Neural cell (in vitro differentiated cells): ENCODE results near the gene TJP1. TPM values are rescaled to one million over a fixed set of nuclear protein-coding genes. Genes with fewer than 3 reads are reported as not detected.

ENCODE experiments used
- H2AFZ ChIP-seq: fragments of 200-600, 300-800 bp; sonication (generic), shearing (Covaris generic); 2 replicates; pipeline ENCODE4 v1.6.0; 2014; ENCODE audit warnings: low read depth, mild to moderate bottlenecking, antibody characterized with exemption, low read length, moderate library complexity
- H3F3A ChIP-seq: fragments of 200-600 bp; shearing (Covaris generic); 2 replicates; pipeline ENCODE4 v1.6.1; 2016; ENCODE audit warnings: mild to moderate bottlenecking, moderate library complexity, mixed read lengths, antibody characterized with exemption, low read length; ENCODE audit not compliant: insufficient read depth, poor library complexity, severe bottlenecking
- H3K27ac ChIP-seq: fragments of 200-600, 300-800 bp; sonication (generic), shearing (Covaris generic); 2 replicates; pipeline ENCODE4 v1.5.1; 2014; ENCODE audit warnings: mild to moderate bottlenecking, low read length, moderate library complexity
- H3K27me3 ChIP-seq: fragments of 300-800, 200-600 bp; sonication (generic), shearing (Covaris generic); 2 replicates; pipeline ENCODE4 v1.6.0; 2014; ENCODE audit warnings: mild to moderate bottlenecking, low read depth, low read length, moderate library complexity; ENCODE audit not compliant: insufficient read depth
- H3K36me3 ChIP-seq: fragments of 300-800, 200-600 bp; sonication (generic), shearing (Covaris generic); 2 replicates; pipeline ENCODE4 v1.5.1; 2014; ENCODE audit warnings: mild to moderate bottlenecking, antibody characterized with exemption, low read length, moderate library complexity; ENCODE audit not compliant: insufficient read depth
- H3K4me2 ChIP-seq: fragments of 300-800, 200-600 bp; sonication (generic), shearing (Covaris generic); 2 replicates; pipeline ENCODE4 v1.6.0; 2014; ENCODE audit warnings: mild to moderate bottlenecking, low read length
- H3K4me3 ChIP-seq: fragments of 300-800, 200-600 bp; sonication (generic), shearing (Covaris generic); 2 replicates; pipeline ENCODE4 v1.5.1; 2014; ENCODE audit warnings: mild to moderate bottlenecking, low read length, moderate library complexity
- H3K79me2 ChIP-seq: fragments of 200-600 bp; shearing (Covaris generic); replicated peaks from 2 replicates; pipeline ENCODE4 v1.6.0; 2014; ENCODE audit warnings: mild to moderate bottlenecking, low read length, moderate library complexity; ENCODE audit not compliant: insufficient read depth
- H3K9ac ChIP-seq: fragments of 300-800, 200-600 bp; sonication (generic), shearing (Covaris generic); 2 replicates; pipeline ENCODE4 v1.6.1; 2016; ENCODE audit warnings: mild to moderate bottlenecking, low read length, mixed read lengths
- H3K9me2 ChIP-seq: fragments of 200-600 bp; shearing (Covaris generic); 2 replicates; pipeline ENCODE4 v1.6.1; 2016; ENCODE audit warnings: mild to moderate bottlenecking, low read length, mixed read lengths; ENCODE audit not compliant: insufficient read depth
- H3K9me3 ChIP-seq: fragments of 200-600, 300-800 bp; sonication (generic), shearing (Covaris generic); 2 replicates; pipeline ENCODE4 v1.6.1; 2016; ENCODE audit warnings: mild to moderate bottlenecking, mixed run types, low read length, moderate library complexity, mixed read lengths
- H4K20me1 ChIP-seq: fragments of 200-600 bp; shearing (Covaris generic); 2 replicates; pipeline ENCODE4 v1.6.1; 2016; ENCODE audit warnings: mild to moderate bottlenecking, mixed run types; ENCODE audit not compliant: insufficient read depth
- CTCF ChIP-seq: fragments of 450-650 bp; IDR thresholded peaks from 2 replicates; pipeline ENCODE4 v1.5.1; 2014; ENCODE audit warnings: antibody characterized with exemption, mild to moderate bottlenecking, moderate library complexity; ENCODE audit not compliant: poor library complexity, severe bottlenecking
- EP300 ChIP-seq: fragments of 450-650 bp; conservative IDR thresholded peaks from 2 replicates; pipeline ENCODE4 v1.6.1; 2014; ENCODE audit warnings: antibody characterized with exemption, mild to moderate bottlenecking, moderate library complexity; ENCODE audit not compliant: poor library complexity, severe bottlenecking
- EZH2 ChIP-seq: fragments of 200-600, 300-800 bp; shearing (Covaris generic), sonication (generic); IDR thresholded peaks from 2 replicates; pipeline ENCODE4 v1.6.1; 2014; ENCODE audit warnings: antibody characterized with exemption, low read length, borderline replicate concordance, mild to moderate bottlenecking; ENCODE audit not compliant: insufficient read depth, poor library complexity, severe bottlenecking
- MXI1 ChIP-seq: fragments of 450-650 bp; conservative IDR thresholded peaks from 2 replicates; pipeline ENCODE4 v1.6.1; 2014; ENCODE audit warnings: antibody characterized with exemption, mild to moderate bottlenecking; ENCODE audit not compliant: poor library complexity, severe bottlenecking
- POLR2AphosphoS5 ChIP-seq: IDR thresholded peaks from 2 replicates; pipeline ENCODE4 v1.6.1; 2012
- RAD21 ChIP-seq: fragments of 450-650 bp; conservative IDR thresholded peaks from 2 replicates; pipeline ENCODE4 v1.6.1; 2014; ENCODE audit warnings: antibody characterized with exemption, mild to moderate bottlenecking, moderate library complexity
- REST ChIP-seq: IDR thresholded peaks from 2 replicates; pipeline ENCODE4 v1.6.1; 2012; ENCODE audit warnings: borderline replicate concordance
- SMC3 ChIP-seq: fragments of 450-650 bp; conservative IDR thresholded peaks from 2 replicates; pipeline ENCODE4 v1.6.1; 2014; ENCODE audit warnings: antibody characterized with exemption, mild to moderate bottlenecking, moderate library complexity; ENCODE audit not compliant: poor library complexity
- TAF1 ChIP-seq: IDR thresholded peaks from 2 replicates; pipeline ENCODE4 v1.6.1; 2012; ENCODE audit warnings: low read depth
- polyA plus RNA-seq: library from polyadenylated mRNA; depleted of rRNA; stranded (reverse); fragments of >200 nt; gene quantifications from 2 replicates; pipeline ENCODE4 v1.2.3, GENCODE V29; 2014

TJP1 gene
- polyA plus RNA-seq, 1 donor from 2014 or later = 6.2 TPM

- Histone ChIP-seq H3K27ac (no peak overlapping the region), H4K20me1 (no peaks in the 10 kb centered on the region), H2AFZ (no peak overlapping the region), H3K4me2 (no peak overlapping the region), H3K9me3 (no peaks in the 10 kb centered on the region), H3K9me2 (no peaks in the 10 kb centered on the region), H3K4me3 (no peak overlapping the region), H3F3A (no peaks in the 10 kb centered on the region), H3K27me3 (peaks cover 12% of the 10 kb centered on the region), H3K79me2 (no peaks in the 10 kb centered on the region), H3K9ac (no peak overlapping the region), H3K36me3 (no peaks in the 10 kb centered on the region)
- TF ChIP-seq EZH2 (no peak), RAD21 (no peak), SMC3 (no peak), REST (no peak), POLR2AphosphoS5 (no peak), MXI1 (no peak), TAF1 (no peak), EP300 (no peak), CTCF (no peak)
These were observed 151.0 kb downstream of the TJP1 start for GRCh38 chr15:29670998-29671981.

GRCh38 chr15:29670266-29670665 lies 152.0 kb downstream of the TJP1 start:
- H3K9me2 ChIP-seq = no peaks in the 10 kb centered on the region
- no peaks in the 10 kb centered on the region for H3F3A ChIP-seq
- H3K27me3 ChIP-seq = peaks cover 9% of the 10 kb centered on the region
- no peaks in the 10 kb centered on the region for H3K79me2 ChIP-seq
- H4K20me1 ChIP-seq = no peaks in the 10 kb centered on the region
- H3K9me3 ChIP-seq = no peaks in the 10 kb centered on the region
- no peak overlapping the region for H3K9ac ChIP-seq
- peak overlapping the region; percentile 29 for H3K4me3 ChIP-seq
- peak overlapping the region; percentile 34 for H3K27ac ChIP-seq
- H3K36me3 ChIP-seq = no peaks in the 10 kb centered on the region
- no peak overlapping the region for H3K4me2 ChIP-seq
- no peak for TF ChIP-seq POLR2AphosphoS5
- TF ChIP-seq CTCF = no peak
- no peak for TF ChIP-seq RAD21
- no peak for TF ChIP-seq SMC3
- TF ChIP-seq TAF1 = no peak
- TF ChIP-seq MXI1 = no peak
- no peak for TF ChIP-seq REST
- no peak for TF ChIP-seq EP300
- TF ChIP-seq EZH2 = no peak
- H2AFZ ChIP-seq = no peak overlapping the region
